Ammon's horn (tissue), 1 donor: ENCODE data around the gene PIP4K2A.
A peak's percentile ranks its signal among the peaks of the same experiment; 100 is the strongest.
"Not testable (repeated sequence)": the region's sequence is repeated elsewhere in the genome, so short reads cannot be mapped to it uniquely, and the experiment has no call there.

Source experiments
- DNase-seq: peaks from one replicate; pipeline ENCODE4 v3.0.0-alpha.2; 2016; ENCODE audit warnings: low spot score

PIP4K2A gene

DNA sequence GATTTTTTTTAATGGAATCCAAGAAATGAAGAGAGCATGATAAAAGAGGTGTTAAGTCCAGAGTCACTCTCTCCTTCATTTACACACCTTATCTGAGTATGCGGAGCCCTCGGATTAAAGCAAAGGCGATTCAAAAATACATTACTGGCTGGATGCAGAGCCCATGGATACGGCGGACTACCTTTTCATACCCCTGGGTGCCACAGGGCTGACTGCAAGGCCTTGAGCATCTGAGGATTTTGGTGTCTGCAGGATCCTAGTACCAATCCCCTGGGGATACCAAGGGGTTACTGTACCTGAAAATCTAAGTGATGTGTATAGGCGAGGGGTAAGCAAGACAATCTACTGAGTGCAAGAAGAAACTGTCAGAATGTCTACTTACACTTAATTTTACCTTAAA, 20.5 kb downstream of the PIP4K2A start:
- no peak for DNase-seq

DNA sequence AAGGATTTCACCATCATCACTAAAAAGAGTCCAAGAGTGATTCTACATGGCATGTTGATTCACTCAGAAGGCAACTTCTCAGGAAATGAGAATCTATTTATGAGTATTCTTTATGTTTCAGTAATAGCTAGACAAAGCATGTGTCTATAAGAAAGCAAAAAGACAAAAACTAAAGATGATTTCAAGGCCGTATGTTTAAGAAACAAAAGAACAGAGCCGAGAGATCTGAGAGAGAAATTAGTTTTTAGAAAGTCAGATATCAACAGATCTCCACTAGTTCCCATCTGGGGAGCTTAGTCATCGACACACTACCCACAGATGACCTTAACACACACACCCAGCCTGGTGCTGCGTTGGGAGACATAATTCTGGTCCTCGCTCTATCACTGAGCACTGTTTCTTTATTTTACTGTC, 21.0 kb downstream of the PIP4K2A start:
- no peak for DNase-seq

DNA sequence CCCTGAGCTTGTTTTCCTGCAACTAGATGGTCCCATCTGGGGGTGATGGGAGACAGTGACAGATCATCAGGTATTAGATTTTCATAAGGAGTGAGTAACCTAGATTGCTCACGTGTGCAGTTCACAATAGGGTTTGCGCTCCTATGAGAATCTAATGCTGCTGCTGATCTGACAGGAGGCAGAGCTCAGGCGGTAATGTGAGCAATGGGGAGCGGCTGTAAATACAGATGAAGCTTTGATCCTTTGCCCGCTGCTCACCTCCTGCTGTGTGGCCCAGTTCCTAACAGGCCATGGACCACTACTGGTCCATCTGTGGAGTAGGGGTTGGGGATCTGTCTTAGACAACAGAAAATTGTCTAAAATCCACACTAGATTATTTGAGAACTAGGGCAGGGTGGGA, 22.3 kb downstream of the PIP4K2A start:
- not testable (repeated sequence) for DNase-seq

DNA sequence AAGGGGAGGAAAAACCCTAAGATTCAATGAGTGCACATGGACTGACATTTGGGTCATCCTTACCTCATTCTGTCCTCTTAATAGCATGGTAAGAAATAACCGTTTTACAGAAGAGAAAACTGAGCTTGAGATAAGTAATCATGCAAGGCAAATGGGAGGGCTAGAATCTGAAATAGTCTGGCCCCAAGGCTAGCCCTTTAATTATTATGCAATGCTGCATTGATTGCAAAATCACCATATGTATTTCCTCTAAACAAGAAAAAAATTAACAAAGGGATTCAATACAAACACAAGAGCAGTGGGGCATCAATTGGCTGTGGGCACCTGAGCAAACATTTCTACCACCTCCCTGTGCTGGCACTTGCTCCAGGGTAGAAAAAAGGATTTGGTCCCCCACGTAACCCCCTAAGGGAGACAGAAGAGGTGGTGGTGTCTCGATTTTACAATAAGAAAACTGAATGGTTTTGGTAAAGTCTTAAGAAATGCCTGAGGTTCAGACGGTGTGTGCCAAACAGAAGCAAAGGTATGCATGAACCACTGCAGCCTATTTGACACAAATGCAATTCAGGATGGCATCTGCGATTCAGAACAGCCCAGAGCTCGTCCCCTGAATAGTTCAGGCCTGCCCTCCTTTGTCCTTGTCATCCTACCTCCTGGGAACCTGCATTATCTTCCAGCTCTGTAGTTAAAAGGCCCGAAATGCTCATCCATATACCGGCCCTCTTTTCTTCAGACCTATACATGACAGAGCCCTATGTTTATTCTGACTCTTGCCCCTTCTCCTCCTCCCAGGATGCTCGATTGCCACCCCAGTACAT, 23.6 kb downstream of the PIP4K2A start:
- no peak for DNase-seq

DNA sequence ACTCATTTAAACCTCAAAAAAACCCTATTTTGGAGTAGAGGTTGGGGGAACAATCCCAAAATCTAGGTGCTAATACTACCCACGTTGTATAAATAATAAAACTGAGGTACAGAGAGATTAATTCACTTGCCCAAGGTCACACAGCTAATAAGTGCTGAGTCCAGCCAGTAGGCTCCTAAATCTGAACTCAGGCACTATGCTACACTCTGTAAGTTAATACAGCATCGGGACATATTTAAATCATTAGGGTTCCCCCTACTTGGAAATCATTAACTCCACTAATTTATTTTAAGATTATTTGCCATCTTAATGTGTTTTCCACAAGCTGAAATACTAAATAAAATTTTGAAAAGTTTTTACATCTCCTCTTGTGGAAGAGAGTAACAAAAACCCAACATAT, 24.2 kb downstream of the PIP4K2A start:
- no peak for DNase-seq

DNA sequence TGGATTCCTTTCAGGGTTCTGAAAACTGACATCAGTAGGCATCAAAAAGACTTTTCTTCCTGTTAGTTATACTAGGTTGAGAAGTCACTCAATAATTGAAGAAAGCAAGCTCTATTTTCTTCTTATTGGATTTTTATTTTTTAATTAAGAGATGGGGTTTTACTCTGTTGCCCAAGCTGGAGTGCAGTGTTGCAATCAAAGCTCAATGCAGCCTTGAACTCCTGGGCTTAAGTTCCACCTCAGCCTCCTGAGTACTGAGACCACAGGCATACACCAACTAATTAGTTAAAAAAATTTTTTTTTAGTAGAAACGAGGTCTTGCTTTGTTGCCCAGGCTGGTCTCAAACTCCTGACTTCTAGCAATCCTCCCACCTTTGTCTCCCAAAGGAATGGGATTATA, 28.0 kb downstream of the PIP4K2A start:
- no peak for DNase-seq

DNA sequence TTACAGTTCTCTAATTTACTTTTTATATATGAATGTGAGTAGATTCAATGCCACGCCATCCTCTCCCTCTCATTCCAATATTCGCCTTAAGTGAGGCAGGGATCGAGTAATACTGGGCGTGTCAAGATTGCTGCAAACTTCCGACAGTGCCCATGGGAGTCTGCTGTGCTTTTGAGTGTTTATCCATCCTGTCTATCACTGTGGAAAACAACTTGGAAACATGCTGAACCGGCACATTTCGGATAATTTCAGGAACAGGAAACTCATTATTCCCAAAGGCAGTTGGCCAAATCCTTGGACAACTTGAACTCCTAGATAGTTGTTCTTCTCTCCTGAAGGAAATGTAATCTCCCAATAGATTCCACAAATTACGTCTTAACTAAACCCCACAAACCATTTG, 28.5 kb downstream of the PIP4K2A start:
- no peak for DNase-seq

DNA sequence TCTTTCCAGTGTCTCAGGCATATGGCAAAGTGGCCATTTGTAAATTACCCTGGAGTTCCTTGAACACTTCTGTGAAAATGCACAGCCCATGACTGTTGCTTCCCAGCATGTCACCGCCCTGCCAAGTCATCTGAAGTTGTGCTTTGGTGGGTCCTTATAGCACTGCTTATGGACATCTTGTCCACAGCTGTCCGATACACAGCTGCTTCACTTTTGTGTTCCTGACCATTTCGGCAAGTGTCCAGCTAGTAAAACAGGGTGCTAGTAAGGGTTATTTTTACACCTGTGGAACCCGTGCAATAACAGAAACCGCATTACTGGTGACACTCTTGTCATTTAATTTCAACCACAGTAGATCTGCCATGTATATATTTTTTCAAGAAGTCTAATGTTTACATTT, 29.7 kb downstream of the PIP4K2A start:
- DNase-seq, result no peak

DNA sequence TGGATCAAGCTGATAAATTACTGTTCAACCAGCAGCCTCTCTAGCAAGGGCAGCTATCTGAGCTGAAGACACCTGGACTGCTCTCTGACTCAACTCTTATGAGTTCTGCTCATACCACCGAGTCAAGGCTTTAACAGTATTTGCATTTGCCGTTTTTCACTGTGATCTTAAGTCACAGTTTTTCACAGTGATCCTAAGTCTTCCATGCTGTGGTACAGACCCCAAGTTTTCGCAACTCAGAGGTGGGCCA, 31.3 kb downstream of the PIP4K2A start:
- DNase-seq, result no peak

DNA sequence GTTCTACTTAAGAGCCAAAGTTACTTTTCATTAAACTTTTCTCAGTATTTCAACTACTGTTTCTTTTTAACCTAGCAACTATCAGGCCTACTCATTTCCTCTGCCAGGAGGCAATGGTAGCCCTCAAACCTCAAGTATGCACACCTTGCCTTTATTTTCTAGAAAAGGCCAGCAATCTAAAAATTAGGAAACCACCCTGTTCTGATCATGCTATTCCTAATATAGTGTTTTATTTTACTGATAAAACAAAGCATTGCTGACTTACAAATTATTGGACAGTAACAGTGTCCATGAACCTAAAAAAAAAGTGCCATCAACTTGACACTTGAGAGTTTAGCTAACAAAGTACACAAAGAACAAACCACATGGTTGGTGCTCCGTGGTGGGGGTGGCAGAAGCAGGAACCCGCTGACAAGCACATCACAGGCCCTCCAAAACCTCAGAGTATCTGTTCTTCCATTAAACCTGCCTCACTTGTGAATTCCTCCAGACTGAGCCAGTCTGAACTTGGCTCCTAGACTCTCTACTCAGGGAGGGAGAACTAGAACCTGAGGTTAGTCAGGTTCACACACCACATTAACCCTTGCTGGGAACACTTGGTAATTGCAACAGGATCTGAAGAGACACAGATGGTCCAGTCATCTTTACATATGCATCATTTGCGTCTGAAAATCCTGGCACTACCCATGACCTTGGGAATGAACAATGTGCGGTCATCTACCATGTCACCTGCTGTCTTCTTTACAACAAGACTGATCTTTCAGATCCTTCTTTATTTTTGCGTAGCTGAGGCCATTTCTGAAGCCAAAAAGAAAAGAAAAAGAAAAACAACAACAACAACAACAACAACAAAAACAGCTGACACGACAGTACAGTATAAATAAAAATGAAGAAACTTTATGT, 31.9 kb downstream of the PIP4K2A start:
- no peak for DNase-seq

DNA sequence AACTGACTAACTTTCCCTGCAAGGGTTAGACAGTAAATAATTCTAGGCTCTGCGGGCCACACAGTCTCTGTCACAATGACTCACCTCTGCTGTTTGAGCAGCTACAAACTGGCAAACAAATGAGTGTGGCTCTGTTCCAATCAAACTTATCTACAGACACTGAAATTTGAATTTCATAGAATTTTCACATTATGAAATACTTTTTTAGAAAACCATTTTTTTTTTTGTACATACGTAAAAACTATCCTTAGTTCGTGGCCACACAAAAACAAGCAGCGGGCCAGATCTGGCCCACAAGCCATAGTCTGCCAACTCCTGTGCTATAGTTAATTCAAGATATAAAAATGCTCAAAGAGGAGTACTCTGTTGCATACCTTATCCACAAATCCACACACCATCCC, 32.6 kb downstream of the PIP4K2A start:
- no peak for DNase-seq

DNA sequence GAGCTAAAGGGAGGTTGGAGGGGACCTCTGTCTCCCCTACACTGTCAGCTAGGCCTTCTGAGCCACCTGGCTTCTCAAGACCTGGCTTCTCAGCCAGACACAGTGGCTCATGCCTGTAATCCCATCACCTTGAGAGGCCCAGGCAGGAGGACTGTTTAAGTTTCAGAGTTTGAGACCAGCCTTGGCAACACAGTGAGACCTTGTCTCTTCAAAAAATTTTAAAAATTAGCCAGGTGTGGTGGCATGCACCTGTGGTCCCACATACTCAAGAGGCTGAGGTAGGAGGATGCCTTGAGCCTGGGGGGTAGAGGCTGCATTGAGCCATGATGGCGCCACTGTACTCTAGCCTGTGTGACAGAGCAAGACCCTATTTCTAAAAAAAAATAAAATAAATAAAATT, 33.1 kb downstream of the PIP4K2A start:
- DNase-seq, result no peak

DNA sequence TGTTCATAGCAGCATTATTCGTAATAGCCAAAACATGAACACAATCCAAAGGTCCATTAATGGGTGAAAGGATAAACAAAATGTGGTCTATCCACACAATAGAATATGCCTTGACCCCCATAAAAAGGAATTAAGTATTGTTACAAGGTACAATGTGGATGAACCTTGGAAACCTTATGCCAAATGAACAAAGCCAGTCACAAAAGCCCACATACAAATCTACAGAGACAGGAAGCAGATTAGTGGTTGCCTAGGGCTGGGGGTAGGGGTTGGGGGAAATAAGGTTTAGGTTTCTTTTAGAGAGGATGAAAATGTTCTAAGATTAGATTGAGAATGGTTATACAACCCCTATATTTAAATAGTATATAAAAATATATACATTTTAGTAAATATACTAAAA, 34.8 kb downstream of the PIP4K2A start:
- no peak for DNase-seq

DNA sequence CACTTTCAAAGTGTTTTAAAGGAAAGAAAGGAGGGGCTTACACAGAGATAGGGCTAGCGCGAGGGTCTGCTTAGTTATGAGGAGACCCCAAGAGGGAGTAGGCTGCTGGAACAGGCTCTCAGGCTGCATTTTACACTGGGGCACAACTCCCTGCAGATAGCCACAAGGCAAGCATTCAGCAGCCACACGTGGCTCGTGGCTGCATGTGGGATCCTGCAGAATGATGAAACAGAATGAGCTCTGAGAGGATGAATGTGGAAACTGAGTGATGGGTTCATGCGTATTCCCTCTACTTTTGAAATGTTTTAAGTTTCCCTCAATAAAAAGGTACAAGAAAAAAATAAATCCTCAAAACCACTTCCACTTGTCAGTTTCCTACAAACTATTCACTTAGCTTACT, 37.0 kb downstream of the PIP4K2A start:
- DNase-seq, result no peak

DNA sequence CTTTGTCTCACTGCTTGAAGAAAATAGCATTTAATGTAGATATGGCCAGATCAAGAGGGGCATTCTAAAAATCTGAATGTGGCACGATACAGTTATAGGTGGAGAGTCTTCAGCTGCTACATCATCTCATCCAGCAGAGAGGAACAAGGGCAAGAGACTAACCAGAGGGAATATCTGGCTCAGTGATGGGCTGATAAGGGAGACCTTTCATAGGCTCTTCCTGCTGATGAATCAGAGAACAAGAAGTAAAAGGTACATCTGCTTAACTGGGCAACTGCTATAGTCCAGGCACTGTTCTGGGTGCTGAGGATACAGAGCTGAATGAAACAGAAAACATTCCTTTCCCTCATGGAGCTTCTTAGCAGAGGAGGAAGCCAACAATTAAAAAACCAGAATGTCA, 37.9 kb downstream of the PIP4K2A start:
- DNase-seq, result no peak

DNA sequence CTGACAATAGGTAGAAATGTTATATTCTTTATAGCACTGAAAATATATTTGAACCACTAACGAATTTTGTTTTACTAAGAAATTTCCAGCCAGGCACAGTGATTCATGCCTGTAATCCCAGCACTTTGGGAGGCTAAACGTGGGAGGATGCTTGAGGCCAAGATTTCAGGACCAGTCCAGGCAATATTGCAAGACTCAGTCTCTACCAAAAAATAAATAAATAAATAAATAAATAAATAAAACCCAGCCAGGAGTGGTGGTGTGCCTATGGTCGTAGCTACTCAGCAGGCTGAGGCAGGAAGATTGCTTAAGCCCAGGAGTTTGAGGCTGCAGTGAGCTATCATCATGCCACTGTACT, 39.8 kb downstream of the PIP4K2A start:
- no peak for DNase-seq

DNA sequence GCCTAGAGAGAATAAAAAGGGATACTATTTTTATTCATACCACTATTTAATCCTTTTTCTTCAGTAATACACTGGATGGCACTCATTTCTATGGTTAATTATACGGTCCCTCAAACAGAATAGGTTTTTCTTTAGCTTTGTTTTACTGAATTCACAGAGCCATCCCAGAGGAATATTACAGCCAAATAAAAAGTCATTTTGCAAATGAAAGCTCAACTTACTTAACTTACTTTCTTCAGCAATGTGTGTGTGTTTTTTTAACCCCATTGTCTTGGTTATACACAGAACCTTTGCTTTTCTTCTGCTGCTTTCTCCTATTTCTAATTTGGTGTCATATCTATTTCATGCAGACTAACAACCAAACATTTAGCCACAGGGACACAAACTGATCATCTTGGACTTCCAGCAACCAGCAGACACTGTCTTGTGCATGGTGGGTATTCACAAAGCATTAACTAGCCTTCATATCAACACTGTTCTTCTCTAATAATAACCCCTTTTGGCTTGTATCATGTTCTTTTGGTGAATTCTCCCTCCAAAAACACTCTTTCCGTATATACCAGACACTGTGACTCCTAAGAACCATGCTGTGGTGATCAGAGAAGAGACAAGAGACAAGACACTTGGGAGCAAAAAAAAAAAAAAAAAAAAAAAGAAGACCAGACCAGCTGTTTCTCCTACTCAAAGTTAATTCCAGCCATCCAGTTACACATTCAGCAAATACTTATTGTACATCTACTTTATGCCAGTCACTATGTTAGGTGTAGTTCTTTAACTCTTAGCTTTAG, 40.4 kb downstream of the PIP4K2A start:
- DNase-seq, result no peak

DNA sequence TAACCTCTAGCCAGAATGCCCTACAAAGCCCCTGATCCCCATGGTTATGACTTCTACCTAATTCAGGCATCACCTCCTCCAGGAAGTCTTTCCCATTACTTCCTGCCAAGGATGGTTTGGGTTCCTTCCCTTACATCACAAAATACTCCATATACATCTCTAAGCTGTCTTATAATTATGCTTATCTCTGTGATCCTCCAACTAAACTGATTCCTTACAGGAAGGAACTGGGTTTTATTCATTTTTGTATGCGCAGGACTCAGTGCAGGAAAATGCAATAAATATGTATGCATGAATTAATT, 41.3 kb downstream of the PIP4K2A start:
- no peak for DNase-seq

DNA sequence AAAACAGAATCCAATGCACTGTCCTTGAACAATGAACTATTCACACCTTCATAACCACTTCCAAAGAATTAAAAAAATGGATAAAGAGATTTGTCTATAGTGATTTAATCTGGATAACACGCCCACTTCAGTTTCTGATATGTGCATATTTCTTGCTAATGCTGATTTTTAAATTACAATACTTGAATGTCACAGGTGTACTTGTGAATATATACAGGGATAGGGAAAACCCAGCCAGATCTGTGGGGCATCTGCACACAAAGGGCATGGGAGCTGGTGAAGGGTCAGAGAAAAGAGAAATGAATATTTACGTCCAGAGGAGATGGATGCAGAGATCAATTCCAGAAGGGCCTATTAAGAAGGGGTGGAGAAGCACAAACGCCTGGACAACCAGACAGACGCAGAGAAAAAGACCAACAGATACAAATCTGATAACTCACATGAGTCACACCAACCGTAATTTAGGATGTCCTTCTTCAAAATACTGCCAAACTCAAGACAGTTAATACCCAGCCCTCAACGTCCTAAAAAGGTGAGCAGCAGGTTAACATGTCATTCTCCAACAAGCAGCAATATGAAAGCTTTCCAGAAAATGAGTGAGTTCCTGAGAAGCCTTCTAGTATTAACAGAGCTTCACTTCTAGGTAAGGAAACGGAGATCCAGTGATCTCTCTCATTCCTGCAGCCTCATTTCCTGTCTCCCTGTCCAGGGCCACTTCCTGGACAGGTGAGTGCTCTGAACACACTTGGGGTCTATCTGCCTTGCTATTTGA, 41.9 kb downstream of the PIP4K2A start:
- DNase-seq, result no peak

DNA sequence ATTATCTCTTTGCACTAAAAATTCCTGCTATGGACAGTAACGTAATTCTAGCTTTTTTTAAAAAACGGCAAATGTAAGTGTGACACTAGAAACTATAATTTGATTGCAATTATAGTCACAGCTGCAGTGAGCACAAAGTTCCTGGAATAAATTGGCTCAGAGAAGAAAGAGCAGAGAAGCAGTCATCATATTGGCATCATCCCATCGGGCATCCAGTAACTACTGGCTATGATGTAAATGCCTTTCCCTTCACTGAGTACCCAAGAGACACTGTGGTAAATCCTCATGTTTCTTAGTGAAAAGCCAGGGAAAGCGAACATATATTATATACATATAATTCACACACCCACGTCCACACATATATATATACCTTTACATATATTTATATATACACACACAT, 43.6 kb downstream of the PIP4K2A start:
- DNase-seq, result peak; percentile 75

DNA sequence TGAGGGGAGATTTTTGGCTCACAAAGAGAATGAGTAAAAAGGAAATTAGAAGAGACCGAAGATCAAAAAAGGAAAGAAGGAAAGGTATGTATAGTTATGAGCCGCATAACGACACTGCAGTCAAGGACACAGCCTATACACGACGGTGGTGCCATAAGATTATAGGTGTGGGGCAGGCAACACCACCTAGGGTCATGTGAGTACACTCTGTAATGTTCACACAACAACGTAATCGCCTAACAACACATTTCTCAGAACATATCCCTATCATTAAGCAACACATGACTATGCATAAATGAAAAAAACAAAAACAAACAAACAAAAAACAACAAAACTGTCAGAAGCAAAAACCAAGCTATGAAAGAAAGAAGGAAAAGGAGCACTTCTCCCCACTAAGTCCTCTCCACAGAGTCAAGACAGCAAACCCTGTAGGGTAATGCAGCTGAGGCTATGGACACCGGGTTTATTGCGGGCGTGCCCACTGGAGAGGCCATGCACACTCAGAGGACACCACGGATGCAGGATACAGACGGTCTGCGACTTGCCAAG, 45.1 kb downstream of the PIP4K2A start:
- no peak for DNase-seq

DNA sequence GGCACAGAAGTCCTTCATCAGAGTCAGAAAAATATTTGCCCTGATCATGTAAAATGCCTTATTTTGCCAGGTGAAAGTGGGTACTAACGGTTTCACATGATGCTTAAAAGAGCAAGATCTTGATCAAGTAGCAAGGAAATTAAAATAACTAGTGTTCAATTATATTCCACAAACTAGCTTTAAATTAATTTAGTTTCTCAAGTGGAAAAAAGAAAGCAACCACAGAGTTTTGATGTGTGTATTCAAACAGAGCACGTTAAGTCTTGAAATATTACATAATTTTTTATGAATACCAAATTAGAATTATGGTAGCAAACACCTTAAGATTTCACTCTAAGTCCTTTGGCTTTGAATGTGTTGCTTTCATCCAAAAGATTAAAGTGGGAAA, 47.3 kb downstream of the PIP4K2A start:
- no peak for DNase-seq
